ENCODE results near the gene TTLL11. TPM values are rescaled to one million over a fixed set of nuclear protein-coding genes. Genes with fewer than 3 reads are reported as not detected.

TTLL11 gene
- total and polyA plus RNA-seq, 2 of the 8 experiments (the other 6 are each of a cell fraction or from before 2014, with no cell fraction given) = 0.56 to 0.80 TPM

DNA sequence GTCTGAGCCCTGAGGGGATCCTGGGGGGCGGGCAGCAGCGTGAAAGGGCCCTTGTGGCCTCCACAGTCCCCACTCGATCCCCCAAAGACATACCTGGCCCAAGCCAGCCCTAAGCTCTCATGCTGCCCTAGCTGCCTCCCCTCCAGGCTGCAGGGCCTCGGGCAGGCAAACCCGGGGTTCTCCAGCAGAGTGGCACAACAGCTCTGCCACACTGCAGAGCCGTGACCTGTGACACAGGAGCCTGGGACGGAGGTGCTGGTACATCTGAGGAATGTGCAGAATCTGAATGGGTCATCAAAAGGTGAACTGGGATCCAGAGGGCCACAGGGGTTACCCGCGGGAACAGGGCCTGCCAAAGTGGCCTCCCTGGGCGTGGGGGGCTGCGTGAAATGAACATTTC, 278.5 kb downstream of the TTLL11 start (continued):
- TF ChIP-seq, protein P1, sequence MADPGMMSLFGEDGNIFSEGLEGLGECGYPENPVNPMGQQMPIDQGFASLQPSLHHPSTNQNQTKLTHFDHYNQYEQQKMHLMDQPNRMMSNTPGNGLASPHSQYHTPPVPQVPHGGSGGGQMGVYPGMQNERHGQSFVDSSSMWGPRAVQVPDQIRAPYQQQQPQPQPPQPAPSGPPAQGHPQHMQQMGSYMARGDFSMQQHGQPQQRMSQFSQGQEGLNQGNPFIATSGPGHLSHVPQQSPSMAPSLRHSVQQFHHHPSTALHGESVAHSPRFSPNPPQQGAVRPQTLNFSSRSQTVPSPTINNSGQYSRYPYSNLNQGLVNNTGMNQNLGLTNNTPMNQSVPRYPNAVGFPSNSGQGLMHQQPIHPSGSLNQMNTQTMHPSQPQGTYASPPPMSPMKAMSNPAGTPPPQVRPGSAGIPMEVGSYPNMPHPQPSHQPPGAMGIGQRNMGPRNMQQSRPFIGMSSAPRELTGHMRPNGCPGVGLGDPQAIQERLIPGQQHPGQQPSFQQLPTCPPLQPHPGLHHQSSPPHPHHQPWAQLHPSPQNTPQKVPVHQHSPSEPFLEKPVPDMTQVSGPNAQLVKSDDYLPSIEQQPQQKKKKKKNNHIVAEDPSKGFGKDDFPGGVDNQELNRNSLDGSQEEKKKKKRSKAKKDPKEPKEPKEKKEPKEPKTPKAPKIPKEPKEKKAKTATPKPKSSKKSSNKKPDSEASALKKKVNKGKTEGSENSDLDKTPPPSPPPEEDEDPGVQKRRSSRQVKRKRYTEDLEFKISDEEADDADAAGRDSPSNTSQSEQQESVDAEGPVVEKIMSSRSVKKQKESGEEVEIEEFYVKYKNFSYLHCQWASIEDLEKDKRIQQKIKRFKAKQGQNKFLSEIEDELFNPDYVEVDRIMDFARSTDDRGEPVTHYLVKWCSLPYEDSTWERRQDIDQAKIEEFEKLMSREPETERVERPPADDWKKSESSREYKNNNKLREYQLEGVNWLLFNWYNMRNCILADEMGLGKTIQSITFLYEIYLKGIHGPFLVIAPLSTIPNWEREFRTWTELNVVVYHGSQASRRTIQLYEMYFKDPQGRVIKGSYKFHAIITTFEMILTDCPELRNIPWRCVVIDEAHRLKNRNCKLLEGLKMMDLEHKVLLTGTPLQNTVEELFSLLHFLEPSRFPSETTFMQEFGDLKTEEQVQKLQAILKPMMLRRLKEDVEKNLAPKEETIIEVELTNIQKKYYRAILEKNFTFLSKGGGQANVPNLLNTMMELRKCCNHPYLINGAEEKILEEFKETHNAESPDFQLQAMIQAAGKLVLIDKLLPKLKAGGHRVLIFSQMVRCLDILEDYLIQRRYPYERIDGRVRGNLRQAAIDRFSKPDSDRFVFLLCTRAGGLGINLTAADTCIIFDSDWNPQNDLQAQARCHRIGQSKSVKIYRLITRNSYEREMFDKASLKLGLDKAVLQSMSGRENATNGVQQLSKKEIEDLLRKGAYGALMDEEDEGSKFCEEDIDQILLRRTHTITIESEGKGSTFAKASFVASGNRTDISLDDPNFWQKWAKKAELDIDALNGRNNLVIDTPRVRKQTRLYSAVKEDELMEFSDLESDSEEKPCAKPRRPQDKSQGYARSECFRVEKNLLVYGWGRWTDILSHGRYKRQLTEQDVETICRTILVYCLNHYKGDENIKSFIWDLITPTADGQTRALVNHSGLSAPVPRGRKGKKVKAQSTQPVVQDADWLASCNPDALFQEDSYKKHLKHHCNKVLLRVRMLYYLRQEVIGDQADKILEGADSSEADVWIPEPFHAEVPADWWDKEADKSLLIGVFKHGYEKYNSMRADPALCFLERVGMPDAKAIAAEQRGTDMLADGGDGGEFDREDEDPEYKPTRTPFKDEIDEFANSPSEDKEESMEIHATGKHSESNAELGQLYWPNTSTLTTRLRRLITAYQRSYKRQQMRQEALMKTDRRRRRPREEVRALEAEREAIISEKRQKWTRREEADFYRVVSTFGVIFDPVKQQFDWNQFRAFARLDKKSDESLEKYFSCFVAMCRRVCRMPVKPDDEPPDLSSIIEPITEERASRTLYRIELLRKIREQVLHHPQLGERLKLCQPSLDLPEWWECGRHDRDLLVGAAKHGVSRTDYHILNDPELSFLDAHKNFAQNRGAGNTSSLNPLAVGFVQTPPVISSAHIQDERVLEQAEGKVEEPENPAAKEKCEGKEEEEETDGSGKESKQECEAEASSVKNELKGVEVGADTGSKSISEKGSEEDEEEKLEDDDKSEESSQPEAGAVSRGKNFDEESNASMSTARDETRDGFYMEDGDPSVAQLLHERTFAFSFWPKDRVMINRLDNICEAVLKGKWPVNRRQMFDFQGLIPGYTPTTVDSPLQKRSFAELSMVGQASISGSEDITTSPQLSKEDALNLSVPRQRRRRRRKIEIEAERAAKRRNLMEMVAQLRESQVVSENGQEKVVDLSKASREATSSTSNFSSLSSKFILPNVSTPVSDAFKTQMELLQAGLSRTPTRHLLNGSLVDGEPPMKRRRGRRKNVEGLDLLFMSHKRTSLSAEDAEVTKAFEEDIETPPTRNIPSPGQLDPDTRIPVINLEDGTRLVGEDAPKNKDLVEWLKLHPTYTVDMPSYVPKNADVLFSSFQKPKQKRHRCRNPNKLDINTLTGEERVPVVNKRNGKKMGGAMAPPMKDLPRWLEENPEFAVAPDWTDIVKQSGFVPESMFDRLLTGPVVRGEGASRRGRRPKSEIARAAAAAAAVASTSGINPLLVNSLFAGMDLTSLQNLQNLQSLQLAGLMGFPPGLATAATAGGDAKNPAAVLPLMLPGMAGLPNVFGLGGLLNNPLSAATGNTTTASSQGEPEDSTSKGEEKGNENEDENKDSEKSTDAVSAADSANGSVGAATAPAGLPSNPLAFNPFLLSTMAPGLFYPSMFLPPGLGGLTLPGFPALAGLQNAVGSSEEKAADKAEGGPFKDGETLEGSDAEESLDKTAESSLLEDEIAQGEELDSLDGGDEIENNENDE (IDR thresholded peaks at IDR 0.05; ENCODE audit: insufficient replicate concordance, low read length) = no peak
- no peak for TF ChIP-seq ATF2 (IDR thresholded peaks at IDR 0.05; ENCODE audit: low read length)

All from H1 (cell line).